NCI-H69 (cell line): ENCODE measurements around the gene SH2D7.

Experiments
- DNase-seq: peaks from one replicate; lab custom pipeline; 2025; lab: John Stamatoyannopoulos, UW

The SH2D7 gene

GRCh38 chr15:78079298-78080087 is 12.9 kb upstream of the SH2D7 start:
- no peak for DNase-seq

GRCh38 chr15:78080088-78080460 is 12.3 kb upstream of the SH2D7 start:
- no peak for DNase-seq

GRCh38 chr15:78082106-78082742 is 10.1 kb upstream of the SH2D7 start:
- DNase-seq = no peak

GRCh38 chr15:78082743-78083110 is 9.6 kb upstream of the SH2D7 start:
- no peak for DNase-seq

- DNase-seq = no peak
Measured at GRCh38 chr15:78083186-78083585, 9.2 kb upstream of the SH2D7 start.

GRCh38 chr15:78083687-78084448 is 8.5 kb upstream of the SH2D7 start:
- DNase-seq = no peak

- DNase-seq = no peak
Measured at GRCh38 chr15:78084449-78084750, 8.0 kb upstream of the SH2D7 start.

GRCh38 chr15:78085928-78086327 is 6.4 kb upstream of the SH2D7 start:
- DNase-seq = no peak

GRCh38 chr15:78087951-78088772 is 4.2 kb upstream of the SH2D7 start:
- no peak for DNase-seq

GRCh38 chr15:78088773-78089080 is 3.6 kb upstream of the SH2D7 start:
- peak; percentile 31 for DNase-seq

GRCh38 chr15:78090422-78091063 is 1.8 kb upstream of the SH2D7 start:
- no peak for DNase-seq

GRCh38 chr15:78093242-78094020 is 1.1 kb downstream of the SH2D7 start:
- no peak for DNase-seq

GRCh38 chr15:78097667-78098066 is 5.3 kb downstream of the SH2D7 start:
- DNase-seq = no peak

- DNase-seq = no peak
Measured at GRCh38 chr15:78098131-78098755, 5.9 kb downstream of the SH2D7 start.

- no peak for DNase-seq
Measured at GRCh38 chr15:78100886-78101285, 8.5 kb downstream of the SH2D7 start.

GRCh38 chr15:78101423-78102105 is 9.2 kb downstream of the SH2D7 start:
- DNase-seq = no peak

GRCh38 chr15:78102211-78102610 is 9.8 kb downstream of the SH2D7 start:
- DNase-seq = no peak

GRCh38 chr15:78102741-78103140 is 10.4 kb downstream of the SH2D7 start:
- DNase-seq = no peak

GRCh38 chr15:78103406-78104118 is 11.2 kb downstream of the SH2D7 start:
- no peak for DNase-seq

- no peak for DNase-seq
Measured at GRCh38 chr15:78104119-78104479, 11.7 kb downstream of the SH2D7 start.
